NCI-H526 treated with DMSO at 0.1 percent for 48 hours (cell line): ENCODE measurements around the gene STRIP2.
"Not testable (repeated sequence)": the region's sequence is repeated elsewhere in the genome, so short reads cannot be mapped to it uniquely, and the experiment has no call there.

Source experiments
- DNase-seq: peaks from one replicate; lab custom pipeline; 2025; lab: John Stamatoyannopoulos, UW

STRIP2 gene

GRCh38 chr7:129497156-129497555 lies 62.9 kb downstream of the STRIP2 start:
- no peak for DNase-seq

GRCh38 chr7:129498021-129498420 lies 63.8 kb downstream of the STRIP2 start:
- DNase-seq, result no peak

- no peak for DNase-seq
These were observed 65.8 kb downstream of the STRIP2 start for GRCh38 chr7:129499999-129500398.

- peak; percentile 75 for DNase-seq
These were observed 67.8 kb downstream of the STRIP2 start, which contains the start of gene SMKR1 for GRCh38 chr7:129501760-129502707. Gene SMKR1, plus strand, starts transcription at chr7:129502531. Its CDS starts 294 bp downstream, at chr7:129502825.

GRCh38 chr7:129502708-129503685 lies 68.8 kb downstream of the STRIP2 start:
- DNase-seq, result no peak

GRCh38 chr7:129503725-129504124 lies 69.5 kb downstream of the STRIP2 start:
- DNase-seq, result no peak

- no peak for DNase-seq
These were observed 78.0 kb downstream of the STRIP2 start for GRCh38 chr7:129512192-129512591.

GRCh38 chr7:129513546-129513945 lies 79.3 kb downstream of the STRIP2 start:
- no peak for DNase-seq

- DNase-seq, result no peak
These were observed 80.5 kb downstream of the STRIP2 start for GRCh38 chr7:129514683-129515082.

- no peak for DNase-seq
These were observed 81.1 kb downstream of the STRIP2 start for GRCh38 chr7:129515381-129515780.

GRCh38 chr7:129517931-129518330 lies 83.7 kb downstream of the STRIP2 start:
- no peak for DNase-seq

GRCh38 chr7:129519464-129519863 lies 85.2 kb downstream of the STRIP2 start:
- no peak for DNase-seq

- no peak for DNase-seq
These were observed 88.1 kb downstream of the STRIP2 start for GRCh38 chr7:129522088-129522970.

- no peak for DNase-seq
These were observed 88.7 kb downstream of the STRIP2 start for GRCh38 chr7:129522971-129523340.

- no peak for DNase-seq
These were observed 89.7 kb downstream of the STRIP2 start for GRCh38 chr7:129523924-129524323.

- DNase-seq, result not testable (repeated sequence)
These were observed 90.2 kb downstream of the STRIP2 start for GRCh38 chr7:129524405-129524804.

GRCh38 chr7:129525225-129525862 lies 91.1 kb downstream of the STRIP2 start:
- no peak for DNase-seq

- no peak for DNase-seq
These were observed 95.4 kb downstream of the STRIP2 start for GRCh38 chr7:129529643-129530042.

GRCh38 chr7:129530795-129531391 lies 96.7 kb downstream of the STRIP2 start:
- no peak for DNase-seq

- no peak for DNase-seq
These were observed 97.5 kb downstream of the STRIP2 start for GRCh38 chr7:129531721-129532120.

- no peak for DNase-seq
These were observed 98.1 kb downstream of the STRIP2 start for GRCh38 chr7:129532375-129532774.
